ENCODE measurements around the gene FAM180B.

The FAM180B gene

DNA sequence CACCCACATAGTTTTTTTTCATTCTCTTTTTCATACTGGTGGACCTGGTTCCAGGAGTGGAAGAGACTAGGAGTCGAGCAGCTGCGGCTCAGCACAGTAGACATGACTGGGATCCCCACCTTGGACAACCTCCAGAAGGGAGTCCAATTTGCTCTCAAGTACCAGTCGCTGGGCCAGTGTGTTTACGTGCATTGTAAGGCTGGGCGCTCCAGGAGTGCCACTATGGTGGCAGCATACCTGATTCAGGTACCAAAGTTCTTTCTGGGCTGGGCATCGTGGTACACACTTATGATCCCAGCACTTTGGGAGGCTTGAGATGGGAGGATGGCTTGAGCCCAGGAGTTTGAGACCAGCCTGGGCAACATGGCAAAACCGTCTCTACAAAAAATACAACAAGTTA is 16.8 kb upstream of the FAM180B start:
- no peak for DNase-seq (ENCODE audit: low spot score)

DNA sequence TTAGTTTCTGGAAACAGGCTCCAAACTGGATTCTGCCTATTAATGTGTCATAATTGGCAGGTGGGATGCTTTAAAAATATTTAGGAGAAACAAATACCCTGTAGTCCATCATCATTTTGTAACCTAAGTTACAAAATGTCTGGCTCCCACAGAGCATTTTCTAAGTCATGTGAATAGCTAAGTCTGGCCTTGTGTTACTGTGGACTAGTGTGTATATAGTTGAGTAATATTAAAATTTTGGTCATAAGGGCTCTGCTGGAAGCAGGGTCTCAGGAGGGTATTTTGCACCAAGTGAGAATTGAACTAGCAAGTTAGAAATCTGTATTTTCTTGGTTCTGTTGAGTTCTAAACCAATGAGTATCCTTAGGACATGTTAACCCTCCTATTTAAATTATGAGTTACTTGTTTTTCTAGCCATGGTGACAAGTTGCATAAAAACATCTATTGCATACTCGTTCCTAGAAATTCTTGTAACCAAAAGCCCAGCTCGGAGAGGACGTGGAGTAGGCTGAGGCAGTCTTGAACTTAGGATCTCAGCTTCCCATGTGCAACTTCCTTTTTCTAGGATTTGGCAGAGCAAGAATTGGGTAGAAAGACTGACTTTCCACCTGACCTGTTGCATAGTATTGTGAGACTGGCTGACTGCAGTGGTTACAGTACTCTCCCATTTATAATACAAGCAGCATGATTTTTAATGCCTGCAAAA is 15.7 kb upstream of the FAM180B start:
- DNase-seq (ENCODE audit: low spot score): no peak

DNA sequence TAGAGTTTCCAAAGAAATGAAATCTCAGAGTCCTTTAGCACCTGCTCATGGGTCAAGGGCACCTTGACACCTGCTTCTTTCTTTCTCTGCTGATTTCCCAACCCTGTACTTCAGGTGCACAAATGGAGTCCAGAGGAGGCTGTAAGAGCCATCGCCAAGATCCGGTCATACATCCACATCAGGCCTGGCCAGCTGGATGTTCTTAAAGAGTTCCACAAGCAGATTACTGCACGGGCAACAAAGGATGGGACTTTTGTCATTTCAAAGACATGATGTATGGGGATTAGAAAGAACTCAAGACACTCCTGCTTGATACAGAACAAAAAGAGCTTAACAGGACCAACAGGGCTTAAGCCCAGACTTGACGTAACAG is 15.1 kb upstream of the FAM180B start:
- no peak for DNase-seq (ENCODE audit: low spot score)

DNA sequence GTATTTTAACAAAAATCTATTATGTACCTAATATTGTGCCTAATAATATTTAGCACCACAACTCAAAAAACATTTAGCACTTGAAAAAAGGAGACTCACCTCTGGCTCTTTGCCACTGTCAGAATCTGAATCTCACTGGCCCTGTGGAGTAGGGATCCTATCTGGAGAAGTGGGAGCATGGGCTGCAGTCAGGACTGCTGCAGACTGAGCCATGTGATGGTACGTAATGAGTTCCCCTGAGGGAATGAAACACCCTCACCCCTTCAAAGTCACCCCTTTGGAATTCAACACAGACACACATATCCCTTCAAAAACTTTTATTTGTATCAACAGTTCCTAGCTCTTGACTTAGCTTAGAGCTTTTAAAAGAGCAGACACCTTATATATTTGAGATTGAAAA is 14.6 kb upstream of the FAM180B start:
- DNase-seq (ENCODE audit: low spot score): no peak

- DNase-seq (ENCODE audit: low spot score): no peak
These were observed 13.7 kb upstream of the FAM180B start for GRCh38 chr11:47572715-47573255.

DNA sequence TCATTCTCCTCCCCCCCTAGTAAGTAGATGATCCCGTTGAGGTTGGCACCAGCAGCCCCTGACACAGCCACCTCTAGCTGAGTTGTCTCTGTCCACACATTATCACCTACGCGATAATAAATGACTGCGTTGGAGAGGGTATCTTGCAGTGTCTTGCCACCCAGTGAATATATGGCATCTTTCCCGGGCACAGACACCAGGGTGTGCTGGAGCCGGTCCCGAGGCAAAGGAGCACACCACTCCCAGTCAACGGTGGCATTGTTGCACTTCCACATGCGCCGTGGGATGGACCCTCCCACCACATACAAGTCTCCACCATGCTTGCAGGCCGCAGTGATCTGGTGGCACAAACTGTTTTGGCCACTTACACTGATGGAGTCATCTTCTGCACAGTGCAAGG is 13.2 kb upstream of the FAM180B start:
- no peak for DNase-seq (ENCODE audit: low spot score)

DNA sequence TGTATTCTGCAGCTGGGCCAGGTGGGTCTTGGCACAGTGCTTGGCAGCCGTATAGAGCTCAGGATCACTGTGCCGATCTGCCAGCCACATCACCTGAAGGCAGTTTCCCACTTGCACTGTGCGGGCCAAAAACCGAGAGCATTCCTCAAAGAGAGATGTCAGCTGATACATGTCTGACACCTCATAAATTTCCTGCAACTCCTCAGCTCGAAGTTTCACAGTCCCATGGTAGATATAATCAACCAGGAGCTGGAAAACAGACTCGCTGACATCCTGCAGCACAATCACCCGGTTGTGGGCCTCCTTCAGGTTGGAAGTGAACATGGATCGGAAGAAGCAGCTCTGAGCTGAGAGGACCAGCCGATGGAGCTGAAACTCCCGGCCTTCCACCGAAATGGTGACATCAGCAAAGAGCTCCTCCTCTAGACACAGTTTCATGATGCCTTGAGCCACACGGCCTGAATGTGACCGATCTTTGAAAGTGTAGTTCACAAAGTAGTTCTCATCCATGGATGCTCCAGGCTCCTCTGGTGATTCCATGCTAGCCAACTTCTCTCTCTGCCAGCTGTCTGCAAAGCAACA is 8.9 kb upstream of the FAM180B start:
- no peak for DNase-seq (ENCODE audit: low spot score)

- DNase-seq (ENCODE audit: low spot score): peak; percentile 95
These were observed 7.7 kb upstream of the FAM180B start, which contains the start of the genes KBTBD4 and NDUFS3 for GRCh38 chr11:47578524-47579494. KBTBD4 (minus strand) TSS chr11:47578970; CDS start chr11:47578951, 19 bp downstream. NDUFS3 (plus strand) TSS chr11:47579074; CDS start chr11:47579092, 18 bp downstream.

GRCh38 chr11:47583844-47584243 is 2.6 kb upstream of the FAM180B start:
- no peak for DNase-seq (ENCODE audit: low spot score)

- no peak for DNase-seq (ENCODE audit: low spot score)
These were observed 700 bp downstream of the FAM180B start for GRCh38 chr11:47587039-47587716.

GRCh38 chr11:47587723-47588326 is 1.3 kb downstream of the FAM180B start:
- DNase-seq (ENCODE audit: low spot score): no peak

GRCh38 chr11:47589118-47589517 is 2.6 kb downstream of the FAM180B start:
- no peak for DNase-seq (ENCODE audit: low spot score)

DNA sequence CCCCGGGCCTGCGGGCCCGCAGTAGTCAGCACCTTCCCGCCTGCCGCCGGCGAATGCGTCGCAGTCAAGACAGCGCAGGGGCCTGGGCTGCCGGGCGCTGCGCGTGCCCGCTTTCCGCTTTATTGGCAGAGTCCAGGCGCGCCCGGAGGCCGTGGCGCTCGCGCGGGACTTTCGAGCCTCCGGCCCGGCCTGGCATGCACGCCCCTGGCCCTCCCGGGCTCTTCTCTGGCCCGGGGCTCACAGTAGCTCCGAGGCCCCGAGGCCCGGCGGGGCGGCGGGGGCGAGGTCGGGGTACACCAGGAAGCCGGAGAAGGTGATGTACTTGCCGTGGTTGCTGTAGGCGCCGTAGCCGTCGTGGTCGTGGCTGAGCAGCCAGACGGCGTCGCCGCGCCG is 3.1 kb downstream of the FAM180B start:
- no peak for DNase-seq (ENCODE audit: low spot score)

DNA sequence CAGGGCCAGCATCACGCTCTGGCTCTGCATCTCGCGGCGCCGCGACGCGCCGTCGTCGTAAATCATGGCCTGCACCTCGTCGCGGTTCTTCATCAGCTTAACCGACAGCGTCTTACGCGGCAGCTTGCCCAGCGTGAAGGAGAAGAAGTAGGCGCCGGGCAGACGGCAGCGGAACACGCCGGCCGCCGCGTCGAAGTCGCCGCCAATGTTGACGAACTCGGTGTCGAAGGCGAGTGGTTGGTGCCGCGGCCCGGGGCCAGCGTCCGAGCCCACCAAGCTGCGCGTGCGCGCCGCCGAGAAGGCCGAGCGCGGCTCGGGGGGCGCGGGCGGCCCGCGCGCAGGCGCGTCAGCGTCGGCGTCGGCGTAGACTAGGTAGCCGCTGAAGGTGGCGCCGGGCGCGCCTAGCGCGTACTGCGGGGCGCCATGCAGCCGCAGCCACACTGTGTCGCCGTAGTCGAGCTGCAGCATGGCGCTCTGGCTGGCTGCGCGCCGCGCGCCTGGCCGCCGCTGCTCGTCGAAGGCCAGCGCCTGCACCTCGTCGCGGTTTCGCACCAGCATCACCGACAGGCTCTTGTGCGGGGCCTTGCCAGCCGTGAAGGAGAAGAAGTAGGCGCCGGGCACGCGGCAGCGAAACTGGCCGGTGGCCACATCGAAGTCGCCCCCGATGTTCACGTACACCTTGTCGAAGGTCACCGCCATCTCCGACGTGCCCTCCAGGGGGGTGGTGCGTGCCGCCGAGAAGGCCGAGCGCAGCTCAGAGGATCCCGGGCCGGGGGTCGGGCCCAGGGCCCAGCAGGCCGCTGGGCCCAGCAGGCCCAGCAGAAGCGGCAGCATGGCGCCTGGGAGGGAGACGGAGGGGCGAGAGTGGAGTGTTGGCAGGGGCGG is 3.7 kb downstream of the FAM180B start:
- DNase-seq (ENCODE audit: low spot score): no peak

DNA sequence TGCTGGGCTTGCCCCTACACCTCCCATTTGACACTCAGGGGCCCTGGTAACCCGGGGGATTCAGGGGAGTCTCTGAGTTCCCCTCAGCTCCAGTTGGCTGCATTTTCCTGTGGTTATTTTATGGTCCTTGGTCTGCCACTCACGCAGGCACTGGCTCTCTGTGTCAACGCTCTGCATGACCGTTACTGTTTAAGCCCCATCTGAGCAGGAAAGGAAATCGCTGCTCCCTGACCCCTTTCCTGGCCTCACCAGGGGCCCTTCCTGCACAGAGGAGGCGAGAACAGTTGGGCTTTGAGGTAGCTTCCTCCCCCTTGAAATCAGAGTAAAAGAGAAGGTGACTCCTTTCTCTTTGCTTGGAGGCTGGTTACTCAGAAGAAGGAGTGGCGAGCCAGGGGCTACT is 5.3 kb downstream of the FAM180B start:
- no peak for DNase-seq (ENCODE audit: low spot score)

- DNase-seq (ENCODE audit: low spot score): no peak
These were observed 5.8 kb downstream of the FAM180B start for GRCh38 chr11:47592251-47592650.

DNA sequence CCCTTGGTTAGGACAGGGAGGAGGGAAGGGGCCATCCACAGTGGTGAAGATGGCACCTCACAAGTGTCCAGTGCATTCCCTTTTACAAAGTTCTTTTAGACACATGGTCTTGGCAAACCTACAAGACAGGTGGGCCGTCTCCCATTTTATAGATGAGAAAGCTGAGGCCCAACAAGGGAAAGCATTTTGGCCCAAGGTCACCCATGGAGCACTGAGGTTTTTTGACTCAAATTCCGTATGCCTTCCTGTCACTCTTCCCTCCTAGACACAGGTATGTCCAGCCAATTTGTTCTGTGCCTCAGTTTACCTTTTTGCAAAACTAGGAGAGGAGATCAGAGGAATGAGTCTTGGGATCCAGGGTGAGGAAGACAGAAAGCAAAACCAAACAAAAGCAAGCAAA is 6.5 kb downstream of the FAM180B start:
- no peak for DNase-seq (ENCODE audit: low spot score)

DNA sequence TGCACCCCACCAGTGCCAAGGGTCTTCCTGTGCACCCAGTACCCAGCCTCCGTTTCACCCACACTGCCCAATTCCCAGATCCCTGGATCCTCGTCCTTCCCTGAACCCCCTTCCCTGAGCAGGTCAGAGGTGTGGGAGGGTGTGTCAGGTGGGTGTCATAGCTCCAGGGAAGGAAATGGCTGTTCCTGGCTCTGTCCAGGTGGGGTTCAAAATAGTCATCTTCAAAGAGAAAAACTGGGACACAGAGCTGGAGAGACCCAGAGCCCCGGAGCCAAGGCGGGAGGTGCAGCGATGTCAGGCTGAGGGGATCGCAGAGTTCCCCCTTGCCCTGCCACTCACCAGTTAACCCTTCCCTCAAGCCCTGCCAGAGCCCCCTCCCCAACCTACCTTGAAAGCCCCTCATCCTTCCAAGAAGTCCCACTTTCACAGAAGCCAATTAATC is 7.0 kb downstream of the FAM180B start:
- DNase-seq (ENCODE audit: low spot score): no peak

GRCh38 chr11:47593934-47594855 is 7.7 kb downstream of the FAM180B start, which contains the start of gene C1QTNF4:
C1QTNF4 (minus strand) TSS chr11:47594411; CDS start chr11:47590810, 3,601 bp downstream.
- peak; percentile 71 for DNase-seq (ENCODE audit: low spot score)

All from ecto neural progenitor cell (in vitro differentiated cells).